Measurements from ENCODE around the gene ENOX2. TPM values are rescaled to one million over a fixed set of nuclear protein-coding genes. Genes with fewer than 3 reads are reported as not detected.

The ENOX2 gene
- total RNA-seq, 1 experiment from 2014 or later, result 12.9 TPM

DNA sequence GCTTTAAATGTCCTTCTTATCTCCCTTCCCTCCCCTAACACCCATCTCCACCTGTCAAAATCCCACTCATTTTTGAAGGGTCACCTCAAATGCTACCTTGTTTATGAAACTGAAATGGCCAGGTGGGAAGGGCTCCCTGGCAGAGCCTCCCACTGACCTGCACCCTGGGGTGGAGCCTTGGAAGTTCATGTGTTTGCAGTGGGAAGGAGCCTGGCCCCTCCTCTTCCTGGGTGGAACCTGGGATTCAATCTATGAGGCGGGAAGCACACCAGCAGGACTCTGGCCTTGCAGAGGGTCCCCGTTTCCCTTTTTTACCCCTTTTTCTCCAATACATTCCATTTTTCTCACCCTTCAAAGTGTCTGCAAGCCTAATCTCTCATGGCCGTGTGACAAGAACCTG is 197.4 kb downstream of the ENOX2 start:
- no peak overlapping the region for H3K27ac ChIP-seq (ENCODE audit: low read depth, low read length)
- no peaks in the 10 kb centered on the region for H3K9me2 ChIP-seq (ENCODE audit: insufficient read depth)
- no peak overlapping the region for H3K4me3 ChIP-seq (replicated peaks in 1 of 2; ENCODE audit: low read depth in 1 of 2, low read length in 2 of 2)
- intact Hi-C loops (cut with micrococcal nuclease), result no loop called here
- no peaks in the 10 kb centered on the region for H4K20me1 ChIP-seq (ENCODE audit: insufficient read depth)
- no peaks in the 10 kb centered on the region for H3K4me1 ChIP-seq (ENCODE audit: control insufficient read depth in 1 of 2, insufficient read depth in 2 of 2, low read length in 2 of 2)
- no peak for DNase-seq (ENCODE audit: low read depth, low spot score)
- ATAC-seq, result no peak; the same call in 1 of the 2 replicates
- H3K9ac ChIP-seq (ENCODE audit: low read length), result no peak overlapping the region
- POLR2A ChIA-PET, result no interaction called here
- H3K9me3 ChIP-seq (ENCODE audit: control insufficient read depth in 1 of 2, insufficient read depth in 1 of 2, low read depth in 1 of 2, low read length in 2 of 2), result no peaks in the 10 kb centered on the region
- H2AFZ ChIP-seq (ENCODE audit: low read depth, low read length, poor library complexity, severe bottlenecking), result no peak overlapping the region
- H3K4me2 ChIP-seq (ENCODE audit: low read length), result no peak overlapping the region
- CTCF ChIA-PET, result no interaction called here
- no peak for TF ChIP-seq TCF7L2 (IDR thresholded peaks at IDR 0.05; ENCODE audit: borderline replicate concordance, extremely low read depth, insufficient read depth, insufficient read length)
- TF ChIP-seq SRF (IDR thresholded peaks at IDR 0.05; ENCODE audit: low read depth), result no peak
- BruUV-seq (replicated peaks), result no TSS peak
- H3K27me3 ChIP-seq (ENCODE audit: insufficient read depth, low read length), result no peaks in the 10 kb centered on the region
- H3K79me2 ChIP-seq (ENCODE audit: insufficient read depth, low read length), result no peaks in the 10 kb centered on the region
- RAD21 ChIA-PET (ENCODE audit: low non-redundant PET in 1 of 2, low total read pairs in 2 of 2, uncharacterized antibody in 2 of 2, unreplicated experiment in 2 of 2), result no interaction called here
- no peaks in the 10 kb centered on the region for H3K36me3 ChIP-seq (ENCODE audit: control insufficient read depth in 1 of 2, insufficient read depth in 2 of 2, low read length in 2 of 2)

DNA sequence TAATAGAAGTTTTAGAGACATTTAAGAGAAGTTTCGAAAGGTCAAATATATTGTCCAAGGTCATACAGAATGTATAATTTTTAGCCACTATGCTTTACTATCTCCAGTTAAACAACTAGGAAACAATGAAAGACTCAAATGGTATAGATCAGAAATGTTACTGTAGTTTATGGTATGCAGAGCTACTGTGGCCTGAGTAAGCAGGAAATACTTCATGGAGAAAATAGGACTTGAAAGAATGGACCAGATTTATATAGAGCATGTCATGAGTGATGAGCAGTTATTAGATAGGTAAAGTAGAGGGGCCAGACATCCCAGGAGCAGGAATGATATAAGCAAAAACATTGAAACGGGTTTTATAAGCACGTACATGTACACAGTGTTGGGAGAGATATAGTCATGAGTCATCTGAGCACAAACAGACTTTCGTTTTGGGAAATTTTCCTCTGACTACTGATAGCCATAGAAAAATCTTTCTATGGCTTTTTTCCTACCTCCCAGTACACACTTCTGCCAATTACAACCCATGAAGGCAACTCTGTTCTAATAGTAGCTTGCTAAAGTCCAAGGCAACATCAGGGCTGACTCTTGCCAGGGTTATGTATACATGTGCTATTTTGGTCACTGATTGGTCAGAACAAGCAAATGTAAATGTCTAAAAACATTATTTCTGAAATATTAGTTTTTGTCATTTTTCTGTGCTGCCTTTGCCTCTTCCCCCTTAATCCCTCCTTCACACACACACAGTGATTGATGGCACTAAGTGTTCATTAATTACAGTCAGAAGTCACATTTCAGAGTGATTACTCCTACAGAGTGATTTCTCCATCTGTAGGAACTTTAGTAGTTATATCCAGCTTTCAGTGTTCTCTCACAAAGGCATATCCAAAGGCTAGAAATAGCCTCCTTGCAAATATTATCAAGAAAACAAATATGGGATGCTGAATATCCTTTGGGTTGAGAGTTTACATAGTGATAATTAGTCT is 198.7 kb downstream of the ENOX2 start:
- no peak overlapping the region for H2AFZ ChIP-seq (ENCODE audit: low read depth, low read length, poor library complexity, severe bottlenecking)
- H3K9me3 ChIP-seq (ENCODE audit: control insufficient read depth in 1 of 2, insufficient read depth in 1 of 2, low read depth in 1 of 2, low read length in 2 of 2), result no peaks in the 10 kb centered on the region

More for the DNA sequence above, 198.7 kb downstream of the ENOX2 start:
- Histone ChIP-seq H3K27me3 (ENCODE audit: insufficient read depth, low read length) (no peaks in the 10 kb centered on the region), H3K4me3 (replicated peaks in 1 of 2; ENCODE audit: low read depth in 1 of 2, low read length in 2 of 2) (no peak overlapping the region), H3K27ac (ENCODE audit: low read depth, low read length) (no peak overlapping the region), H3K36me3 (ENCODE audit: control insufficient read depth in 1 of 2, insufficient read depth in 2 of 2, low read length in 2 of 2) (no peaks in the 10 kb centered on the region), H3K4me2 (ENCODE audit: low read length) (no peak overlapping the region), H3K4me1 (ENCODE audit: control insufficient read depth in 1 of 2, insufficient read depth in 2 of 2, low read length in 2 of 2) (no peaks in the 10 kb centered on the region), H4K20me1 (ENCODE audit: insufficient read depth) (no peaks in the 10 kb centered on the region), H3K9ac (ENCODE audit: low read length) (no peak overlapping the region), H3K9me2 (ENCODE audit: insufficient read depth) (no peaks in the 10 kb centered on the region), H3K79me2 (ENCODE audit: insufficient read depth, low read length) (no peaks in the 10 kb centered on the region)
- no peak for DNase-seq (ENCODE audit: low read depth, low spot score)
- TF ChIP-seq POLR2A (IDR thresholded peaks at IDR 0.05; ENCODE audit: borderline replicate concordance, extremely low read depth, insufficient read depth, insufficient read length), result no peak
- no peak for TF ChIP-seq YY1 (IDR thresholded peaks at IDR 0.05; ENCODE audit: extremely low read depth, insufficient replicate concordance, low read depth, low read length)
- no peak for TF ChIP-seq SP1 (IDR thresholded peaks at IDR 0.05; ENCODE audit: low read depth)
- TF ChIP-seq SIN3A (IDR thresholded peaks at IDR 0.05; ENCODE audit: low read depth), result no peak
- TF ChIP-seq EZH2phosphoT487 (IDR thresholded peaks at IDR 0.05; ENCODE audit: borderline replicate concordance), result no peak
- TF ChIP-seq ELF1 (IDR thresholded peaks at IDR 0.05; ENCODE audit: borderline replicate concordance, low read depth), result no peak
- ATAC-seq, result no peak
- intact Hi-C loops (cut with micrococcal nuclease), result no loop called here
- ChIA-PET RAD21 (ENCODE audit: low non-redundant PET in 1 of 2, low total read pairs in 2 of 2, uncharacterized antibody in 2 of 2, unreplicated experiment in 2 of 2) (no interaction called here), POLR2A (no interaction called here), CTCF (no interaction called here)
- no TSS peak for BruUV-seq (replicated peaks)

Measured in HCT116 (cell line).